ENCODE data around the gene EPHA2. TPM values are rescaled to one million over a fixed set of nuclear protein-coding genes. Genes with fewer than 3 reads are reported as not detected.
A peak's percentile ranks its signal among the peaks of the same experiment; 100 is the strongest.

Gene EPHA2
- total RNA-seq, 1 donor from 2014 or later, result 25.0 TPM

GRCh38 chr1:16175610-16176553 is 20.0 kb upstream of the EPHA2 start:
- H3K27me3 Mint-ChIP-seq (ENCODE audit: low read depth), result no peaks in the 10 kb centered on the region
- no peak for TF ChIP-seq CTCF (conservative IDR thresholded peaks at IDR 0.05)
- DNase-seq (ENCODE audit: low read depth, low spot score), result no peak
- peak overlapping the region; percentile 39 for H3K27ac Mint-ChIP-seq (ENCODE audit: unreplicated experiment)
- H3K4me1 Mint-ChIP-seq, result peaks cover 39% of the 10 kb centered on the region
- H3K36me3 Mint-ChIP-seq (ENCODE audit: low read depth), result no peaks in the 10 kb centered on the region
- H3K9me3 Mint-ChIP-seq, result no peaks in the 10 kb centered on the region
- no peak overlapping the region for H3K4me3 Mint-ChIP-seq

DNA sequence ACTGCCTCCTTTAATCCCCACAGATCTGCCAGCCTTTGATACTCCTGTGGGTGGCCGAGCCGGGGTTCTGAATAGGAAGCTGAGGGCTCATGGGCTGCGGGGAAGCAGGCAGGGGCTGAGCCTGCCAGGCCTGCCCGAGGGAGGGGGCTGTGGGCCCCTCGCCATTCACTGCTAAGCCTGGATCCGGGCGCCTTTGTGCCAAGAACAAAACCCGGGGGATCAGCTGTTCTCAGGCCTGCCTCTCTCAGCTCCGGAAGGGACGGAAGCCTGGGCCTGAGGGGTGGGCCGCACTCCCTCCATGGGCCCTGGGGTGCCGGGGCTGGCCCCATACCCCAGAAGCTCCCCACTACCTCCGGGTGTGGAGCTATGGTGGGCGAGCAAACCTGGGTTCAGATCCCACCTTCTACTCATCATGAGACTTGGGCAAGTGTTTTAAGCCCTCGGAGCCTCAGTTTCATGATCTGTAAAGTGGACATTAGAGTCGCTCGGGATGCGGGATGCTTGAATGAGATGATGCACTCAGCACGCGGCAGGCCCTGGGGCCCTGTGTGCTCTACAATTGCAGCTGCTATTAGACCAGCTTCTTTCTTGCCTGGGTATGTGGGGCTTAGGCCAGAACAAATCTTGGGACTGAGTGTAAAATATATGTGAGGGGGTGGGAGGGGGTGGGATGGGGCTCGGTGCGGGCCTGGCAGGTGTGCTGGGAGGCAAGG is 19.2 kb upstream of the EPHA2 start:
- Mint-ChIP-seq H3K27ac (ENCODE audit: unreplicated experiment) (peak overlapping the region; percentile 96), H3K36me3 (ENCODE audit: low read depth) (no peaks in the 10 kb centered on the region), H3K27me3 (ENCODE audit: low read depth) (no peaks in the 10 kb centered on the region), H3K9me3 (no peaks in the 10 kb centered on the region), H3K4me3 (peak overlapping the region; percentile 54), H3K4me1 (peaks cover 35% of the 10 kb centered on the region)
- DNase-seq (ENCODE audit: low read depth, low spot score), result peak; percentile 53
- no peak for TF ChIP-seq CTCF (conservative IDR thresholded peaks at IDR 0.05)

DNA sequence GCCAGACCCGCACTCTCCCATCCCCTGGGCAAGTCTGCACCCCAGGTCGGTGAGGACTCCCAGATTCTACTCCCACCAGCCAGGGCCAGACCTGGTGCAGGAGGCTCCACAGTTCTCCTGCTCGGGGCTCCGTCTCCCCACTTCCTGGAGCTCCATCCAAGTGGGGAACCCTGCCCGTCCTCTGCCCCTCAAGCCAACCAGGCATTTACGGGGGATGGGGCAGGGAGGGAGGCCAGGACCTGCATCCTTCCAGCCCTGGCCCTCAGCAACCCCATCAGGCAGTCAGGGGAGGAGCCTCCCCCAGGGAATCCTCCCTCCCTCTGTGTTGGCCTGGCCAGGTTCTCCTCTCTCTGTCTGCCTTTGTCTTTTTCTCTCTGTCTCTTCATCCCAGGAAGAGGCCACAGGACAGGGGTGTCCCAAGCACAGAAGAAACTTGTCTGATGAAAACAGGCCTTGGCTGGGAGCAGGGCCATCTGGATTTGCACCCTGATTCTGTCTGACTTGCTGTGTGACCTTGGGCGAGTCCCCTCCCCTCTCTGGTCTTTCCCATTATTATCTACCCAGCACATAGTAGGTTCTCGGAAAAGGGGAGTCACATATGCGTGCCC is 18.5 kb upstream of the EPHA2 start:
- H3K27ac Mint-ChIP-seq (ENCODE audit: unreplicated experiment), result peak overlapping the region; percentile 96
- no peak for TF ChIP-seq CTCF (conservative IDR thresholded peaks at IDR 0.05)
- no peaks in the 10 kb centered on the region for H3K9me3 Mint-ChIP-seq
- peak overlapping the region; percentile 54 for H3K4me3 Mint-ChIP-seq
- no peak for DNase-seq (ENCODE audit: low read depth, low spot score)
- no peaks in the 10 kb centered on the region for H3K36me3 Mint-ChIP-seq (ENCODE audit: low read depth)
- no peaks in the 10 kb centered on the region for H3K27me3 Mint-ChIP-seq (ENCODE audit: low read depth)
- H3K4me1 Mint-ChIP-seq, result peaks cover 33% of the 10 kb centered on the region

DNA sequence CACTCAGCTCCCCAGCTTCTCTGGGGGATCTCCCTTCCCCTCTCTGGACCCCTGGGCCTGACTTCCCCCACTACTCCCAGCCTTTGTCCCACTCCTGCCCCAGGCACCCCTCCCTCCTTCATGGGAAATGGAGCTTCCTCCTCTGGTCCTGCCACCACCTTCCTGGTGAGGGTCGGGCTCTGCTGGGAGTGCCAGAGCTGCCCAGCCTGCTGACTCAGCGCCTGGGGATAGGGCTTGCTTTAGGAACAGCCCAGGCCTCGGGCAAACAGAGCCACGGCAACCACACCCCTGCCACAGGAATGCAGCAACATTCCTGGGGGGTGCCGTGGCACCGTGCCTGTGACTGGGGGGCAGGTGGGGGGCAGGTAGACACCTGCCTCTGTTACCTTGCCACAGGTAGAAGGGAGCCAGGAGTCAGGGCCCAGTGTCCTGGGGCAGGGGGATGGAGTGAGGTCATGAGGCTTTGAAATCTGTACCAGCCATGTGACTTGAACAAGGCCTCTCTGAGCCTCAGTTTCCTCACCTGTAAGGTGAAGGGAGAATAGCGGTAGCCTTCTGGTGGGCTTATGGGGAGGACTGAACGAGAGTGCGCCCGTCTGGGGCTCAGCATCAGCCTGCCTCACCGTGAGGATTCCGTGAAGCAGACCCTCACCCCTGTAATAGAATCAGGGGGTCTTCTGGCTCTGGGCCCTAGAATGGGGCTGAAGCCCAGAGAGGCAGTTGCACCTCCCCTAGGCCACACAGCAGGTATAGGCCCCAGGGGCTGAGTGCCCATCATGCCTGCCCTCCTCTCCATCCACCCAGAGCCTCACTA is 17.8 kb upstream of the EPHA2 start:
- Mint-ChIP-seq H3K9me3 (no peaks in the 10 kb centered on the region), H3K36me3 (ENCODE audit: low read depth) (no peaks in the 10 kb centered on the region), H3K27ac (ENCODE audit: unreplicated experiment) (peak overlapping the region; percentile 57), H3K4me3 (no peak overlapping the region), H3K27me3 (ENCODE audit: low read depth) (no peaks in the 10 kb centered on the region), H3K4me1 (peaks cover 33% of the 10 kb centered on the region)
- no peak for TF ChIP-seq CTCF (conservative IDR thresholded peaks at IDR 0.05)
- no peak for DNase-seq (ENCODE audit: low read depth, low spot score)

GRCh38 chr1:16172964-16173446 is 17.1 kb upstream of the EPHA2 start:
- DNase-seq (ENCODE audit: low read depth, low spot score), result no peak
- Mint-ChIP-seq H3K4me1 (peaks cover 36% of the 10 kb centered on the region), H3K27me3 (ENCODE audit: low read depth) (no peaks in the 10 kb centered on the region), H3K36me3 (ENCODE audit: low read depth) (no peaks in the 10 kb centered on the region), H3K9me3 (no peaks in the 10 kb centered on the region), H3K4me3 (no peak overlapping the region), H3K27ac (ENCODE audit: unreplicated experiment) (no peak overlapping the region)
- no peak for TF ChIP-seq CTCF (conservative IDR thresholded peaks at IDR 0.05)
